ENCODE measurements around the gene CRAT. TPM values are rescaled to one million over a fixed set of nuclear protein-coding genes. Genes with fewer than 3 reads are reported as not detected.

Gene CRAT
- total and polyA plus RNA-seq, 2 of the 4 experiments (the other 2 are of a cell fraction), result 18.8 to 41.6 TPM

- Histone ChIP-seq H3K36me3 (ENCODE audit: control insufficient read depth, insufficient read depth, low read length) (no peaks in the 10 kb centered on the region), H4K8ac (ENCODE audit: low read depth in 2 of 2, low read length in 2 of 2) (no peak overlapping the region), H2AK5ac (ENCODE audit: low read depth, low read length) (no peak overlapping the region), H3K9me3 (ENCODE audit: control insufficient read depth, insufficient read depth, low read length) (no peaks in the 10 kb centered on the region), H3K27me3 (ENCODE audit: control insufficient read depth, insufficient read depth, low read length) (no peaks in the 10 kb centered on the region), H3K79me1 (ENCODE audit: low read depth in 1 of 2, low read length in 2 of 2) (peaks cover 4 to 13% of the 10 kb centered on the region in 2 experiments; a peak in 3 of 4 replicates), H2AK9ac (replicated peaks; ENCODE audit: low read depth, low read length, poor library complexity) (no peak overlapping the region), H4K5ac (ENCODE audit: low read depth, low read length) (no peak overlapping the region), H3K4ac (ENCODE audit: low read depth, low read length) (no peak overlapping the region), H3K27ac (ENCODE audit: insufficient read depth, low read length) (no peak overlapping the region), H3K4me3 (ENCODE audit: insufficient read depth, low read depth, low read length) (no peak overlapping the region), H3K23ac (ENCODE audit: low read depth, low read length) (no peak overlapping the region), H2AFZ (replicated peaks; ENCODE audit: low read length, poor library complexity) (no peak overlapping the region), H3K4me2 (ENCODE audit: low read depth, low read length) (no peak overlapping the region), H4K91ac (ENCODE audit: insufficient read depth, low read depth, low read length) (no peak overlapping the region), H3K56ac (ENCODE audit: extremely low read depth, insufficient read depth, low read length) (no peak overlapping the region), H3K18ac (ENCODE audit: low read depth, low read length) (no peak overlapping the region), H2BK15ac (ENCODE audit: low read depth, low read length) (no peak overlapping the region), H2BK5ac (ENCODE audit: low read depth, low read length, poor library complexity, severe bottlenecking) (no peak overlapping the region), H2BK120ac (ENCODE audit: low read depth, low read length) (no peak overlapping the region), H3K9me1 (ENCODE audit: insufficient read depth, low read length) (0 out of 2 replicates have a peak, but pooled peaks cover 6% of the 10 kb centered on the region), H3K9ac (ENCODE audit: low read depth, low read length) (no peak overlapping the region), H3K4me1 (ENCODE audit: control insufficient read depth, insufficient read depth, low read length) (peaks cover 2% of the 10 kb centered on the region; the same call in 1 of the 2 replicates), H3K14ac (replicated peaks; ENCODE audit: low read depth, low read length) (no peak overlapping the region), H4K20me1 (ENCODE audit: insufficient read depth, low read length) (no peaks in the 10 kb centered on the region), H2BK20ac (ENCODE audit: low read depth, low read length) (no peak overlapping the region)
- DNase-seq, result no peak
- dilution Hi-C loops (cut with HindIII; ENCODE audit: low sequenced_read_pairs, unreplicated experiment), result no loop called here
- POLR2A ChIA-PET (ENCODE audit: unreplicated experiment), result no interaction called here
- CTCF ChIA-PET, result no interaction called here
- TF ChIP-seq NFE2L2 (IDR thresholded peaks at IDR 0.05; ENCODE audit: low read depth, low read length) (no peak), CHD1 (IDR thresholded peaks at IDR 0.05; ENCODE audit: low read depth, low read length) (no peak), POLR2A (IDR thresholded peaks at IDR 0.05; ENCODE audit: low read depth, low read length) (no peak), MAFK (IDR thresholded peaks at IDR 0.05; ENCODE audit: low read depth, low read length) (no peak), MXI1 (IDR thresholded peaks at IDR 0.05; ENCODE audit: borderline replicate concordance, low read depth, low read length) (no peak)
- no TSS peak for BruUV-seq (replicated peaks)
- WGBS, 2 experiments (ENCODE audit: extremely low coverage in 2 of 2, insufficient read length in 1 of 2), result 100% methylated on average over 2 of the region's 11 CpGs; no CpG with 5 or more reads in 1 of the 2 experiments
- in situ Hi-C loops (cut with MboI; ENCODE audit: low sequenced_read_pairs), result no loop called here
- intact Hi-C loops (cut with micrococcal nuclease), result no loop called here
- no peak for ATAC-seq (ENCODE audit: low read depth)
Measured at GRCh38 chr9:129076640-129077037, 34.0 kb downstream of the CRAT start.

Measured in IMR-90 (cell line).